ENCODE results near the gene ADM2.

The ADM2 gene

DNA sequence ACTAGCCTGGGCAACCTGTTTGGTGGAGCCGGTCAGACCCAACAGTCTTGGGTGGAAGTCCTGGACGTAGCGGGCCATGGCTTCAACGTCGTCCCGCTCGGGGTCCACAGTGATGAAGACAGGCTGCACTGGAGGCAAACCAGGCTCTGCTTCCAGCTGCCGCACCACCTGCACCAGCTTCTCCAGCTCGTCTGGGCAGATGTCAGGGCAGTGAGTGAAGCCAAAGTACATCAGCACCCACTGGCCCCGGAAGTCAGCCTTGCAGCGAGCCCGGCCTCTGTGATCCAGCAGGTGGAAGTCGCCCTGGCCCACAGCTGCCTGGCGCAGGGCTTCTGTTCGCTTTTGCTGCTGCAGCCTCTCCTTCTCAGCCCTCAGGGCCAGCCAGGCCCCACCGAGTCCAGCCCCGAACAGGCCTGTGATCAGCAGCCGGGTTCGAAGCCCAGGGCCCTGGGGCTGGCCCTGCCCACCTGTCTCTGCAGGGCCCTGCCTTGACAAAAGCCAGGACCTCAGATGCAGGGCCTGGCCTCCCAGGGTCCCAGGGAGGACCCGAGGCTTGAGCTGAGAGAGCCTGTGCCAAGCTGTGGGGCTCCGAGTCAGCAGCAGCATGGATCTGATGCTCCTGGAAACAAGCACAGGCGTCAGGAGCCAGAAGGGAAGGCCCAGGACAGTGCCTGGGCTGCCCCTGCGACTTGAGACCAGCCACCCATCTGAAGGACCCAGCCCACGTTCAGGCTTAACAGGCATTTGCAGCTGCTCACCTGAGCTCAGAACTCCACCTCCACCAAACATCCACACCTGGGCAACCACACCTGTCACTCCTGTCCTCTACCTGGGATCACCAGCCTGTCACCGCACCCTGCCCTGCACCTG, 42.7 kb downstream of the ADM2 start:
- no peak for DNase-seq (ENCODE audit: low read depth in 3 of 3, low spot score in 1 of 3)

GRCh38 chr22:50524676-50525103, 43.3 kb downstream of the ADM2 start:
- no peak for DNase-seq (ENCODE audit: low read depth in 3 of 3, low spot score in 1 of 3)

- peak; percentile 96 to 98 (median 97) for DNase-seq (ENCODE audit: low read depth in 3 of 3, low spot score in 1 of 3)
Observed at GRCh38 chr22:50525104-50525857, 43.9 kb downstream of the ADM2 start, which contains the start of gene SCO2. Gene SCO2, minus strand, starts transcription at chr22:50525598. Its CDS starts 1,187 bp downstream, at chr22:50524411.

DNA sequence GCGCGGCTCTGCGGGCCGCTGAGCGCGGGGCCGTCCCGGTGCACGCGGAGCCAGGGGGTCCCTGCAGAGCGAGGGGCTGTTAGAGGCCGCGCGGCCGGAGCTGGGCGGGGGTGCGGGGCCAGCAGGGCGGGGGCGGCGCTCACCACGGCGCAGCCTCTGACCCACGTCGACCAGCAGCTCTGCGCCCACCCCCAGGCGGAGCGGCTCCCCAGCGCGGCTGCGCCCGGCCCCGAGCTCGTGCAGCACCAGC, 44.4 kb downstream of the ADM2 start:
- DNase-seq (ENCODE audit: low read depth in 3 of 3, low spot score in 1 of 3) = no peak

- DNase-seq (ENCODE audit: low read depth in 3 of 3, low spot score in 1 of 3) = peak; percentile 63 to 76 (median 75)
Observed at GRCh38 chr22:50526108-50526833, 44.9 kb downstream of the ADM2 start.

DNA sequence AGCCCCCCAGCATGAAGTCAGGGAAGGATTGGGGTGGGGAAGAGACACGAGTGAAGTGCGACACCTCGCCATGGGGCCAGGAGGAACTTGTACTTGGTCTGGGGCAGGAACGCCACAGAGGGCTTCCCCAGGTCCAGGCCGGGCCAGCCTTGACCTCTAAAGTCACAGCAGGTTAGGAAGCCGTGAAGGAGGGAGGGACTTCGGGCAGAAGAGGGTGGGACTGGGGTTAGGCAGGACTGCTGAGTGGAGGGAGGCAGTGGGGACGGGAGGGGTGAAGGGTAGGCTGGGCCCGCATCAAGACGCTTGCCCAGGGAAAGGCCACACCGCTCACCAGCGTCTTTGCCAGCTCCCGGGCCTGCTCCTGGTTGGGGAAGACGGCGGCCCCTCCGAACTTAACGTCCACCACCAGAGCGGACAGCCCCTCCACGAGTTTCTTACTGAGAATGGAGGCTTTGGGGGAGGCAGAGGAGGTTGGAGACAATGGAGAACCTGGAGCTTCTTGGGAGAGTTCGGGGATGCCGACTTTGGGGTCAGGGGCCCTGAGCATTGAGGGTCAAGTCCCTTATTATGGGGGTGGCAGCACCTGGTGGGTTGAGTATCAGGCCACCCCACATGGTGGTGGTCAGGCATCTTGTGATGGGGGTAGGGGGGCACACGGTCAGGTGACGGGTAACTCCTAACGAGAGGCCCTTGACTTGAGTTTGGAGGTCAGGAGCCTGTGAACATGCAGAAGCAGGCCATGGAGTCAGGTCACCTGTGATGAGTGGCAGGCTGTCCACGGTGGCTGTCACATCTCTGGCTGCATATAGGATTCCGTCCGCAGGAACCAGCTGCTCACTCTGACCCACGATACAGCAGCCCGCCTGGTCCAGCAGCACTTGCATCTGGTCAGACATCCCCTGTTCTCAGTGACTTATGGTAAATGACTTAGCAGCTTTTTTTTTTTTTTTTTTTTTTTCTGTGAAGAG, 45.8 kb downstream of the ADM2 start:
- no peak for DNase-seq (ENCODE audit: low read depth in 3 of 3, low spot score in 1 of 3)

- no peak for DNase-seq (ENCODE audit: low read depth in 3 of 3, low spot score in 1 of 3)
Observed at GRCh38 chr22:50527921-50528681, 46.8 kb downstream of the ADM2 start.

DNA sequence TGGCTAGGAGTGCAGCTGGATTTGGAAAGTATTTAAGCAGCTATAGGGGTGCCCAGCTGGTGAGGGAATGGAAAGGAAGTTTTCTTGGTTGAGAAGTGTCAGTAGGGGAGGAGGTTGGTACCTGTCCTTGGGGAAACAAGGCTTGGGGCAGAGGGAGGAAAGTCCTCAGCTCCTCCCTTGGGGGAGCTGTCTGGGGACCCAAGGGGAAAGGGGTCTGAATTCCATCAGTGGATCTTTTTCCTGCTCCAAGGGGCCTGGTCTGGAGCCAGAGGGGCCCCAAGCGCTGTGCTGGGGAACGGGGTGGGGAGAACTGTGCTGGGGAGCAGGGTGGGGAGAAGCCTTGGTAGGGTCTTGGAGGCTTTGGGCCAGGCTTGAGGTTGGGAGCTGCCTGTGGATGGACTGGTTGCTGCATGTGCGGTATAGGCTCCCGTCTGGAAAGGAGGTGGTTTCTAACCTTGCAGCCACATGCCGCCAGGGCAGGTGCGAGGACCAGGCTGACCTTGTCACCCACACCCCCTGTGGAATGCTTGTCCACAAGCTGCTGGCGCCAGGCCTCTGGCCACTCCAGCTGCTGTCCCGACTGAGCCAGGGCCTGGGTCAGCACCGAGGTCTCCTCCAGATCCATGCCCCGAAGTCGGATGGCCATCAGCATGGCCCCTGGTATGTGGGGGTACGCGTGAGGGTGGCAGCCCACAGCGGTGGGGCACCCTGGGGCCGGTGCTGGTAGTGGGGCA, 47.5 kb downstream of the ADM2 start:
- no peak for DNase-seq (ENCODE audit: low read depth in 3 of 3, low spot score in 1 of 3)

- DNase-seq (ENCODE audit: low read depth in 3 of 3, low spot score in 1 of 3) = no peak
Observed at GRCh38 chr22:50529416-50529896, 48.1 kb downstream of the ADM2 start.

DNA sequence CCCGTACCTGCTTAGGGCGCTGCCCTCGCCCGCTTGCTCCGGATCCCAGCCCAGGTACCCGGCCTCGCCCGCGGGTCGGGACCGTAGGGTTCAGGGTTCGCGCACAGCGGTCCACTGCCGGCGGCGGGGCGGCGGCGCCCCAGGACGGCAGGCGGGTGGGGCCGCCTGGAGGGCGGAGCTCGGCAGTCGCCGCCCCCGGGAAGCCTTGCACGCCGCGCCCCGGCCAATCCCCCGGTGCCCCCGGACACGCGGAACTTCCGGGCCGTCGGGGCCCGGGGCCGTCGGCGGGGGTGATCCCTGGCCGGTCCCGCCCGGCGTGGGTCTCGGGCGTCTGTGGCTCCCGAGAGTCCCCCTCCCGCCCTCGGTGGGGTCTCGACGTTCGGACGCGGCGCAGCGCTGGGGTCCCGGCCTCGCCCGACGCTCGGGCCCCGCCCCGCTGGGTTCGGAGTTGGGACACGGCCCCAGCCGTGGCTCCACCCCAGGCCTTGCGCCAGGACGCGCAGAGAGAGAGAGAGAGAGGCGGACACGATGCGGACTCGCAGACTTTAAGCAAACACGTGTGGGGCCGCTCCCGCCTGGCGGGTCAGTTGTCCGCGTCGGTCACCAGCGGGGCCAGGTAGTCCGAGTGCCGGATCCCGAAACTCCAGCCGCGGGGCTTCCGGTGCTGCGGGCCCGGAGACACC, 48.7 kb downstream of the ADM2 start, which contains the start of gene TYMP:
Gene TYMP, minus strand, starts transcription at position 116 of the 683 bp plus-strand sequence. CDS start 303 bp downstream, outside the sequence.
- DNase-seq (ENCODE audit: low read depth in 3 of 3, low spot score in 1 of 3) = peak in 1 of 3 donors; percentile 61

- no peak for DNase-seq (ENCODE audit: low read depth in 3 of 3, low spot score in 1 of 3)
Observed at GRCh38 chr22:50530580-50530876, 49.2 kb downstream of the ADM2 start.

GRCh38 chr22:50530877-50531545, 49.7 kb downstream of the ADM2 start:
- peak; percentile 53 to 69 (median 54) for DNase-seq (ENCODE audit: low read depth in 3 of 3, low spot score in 1 of 3)

DNA sequence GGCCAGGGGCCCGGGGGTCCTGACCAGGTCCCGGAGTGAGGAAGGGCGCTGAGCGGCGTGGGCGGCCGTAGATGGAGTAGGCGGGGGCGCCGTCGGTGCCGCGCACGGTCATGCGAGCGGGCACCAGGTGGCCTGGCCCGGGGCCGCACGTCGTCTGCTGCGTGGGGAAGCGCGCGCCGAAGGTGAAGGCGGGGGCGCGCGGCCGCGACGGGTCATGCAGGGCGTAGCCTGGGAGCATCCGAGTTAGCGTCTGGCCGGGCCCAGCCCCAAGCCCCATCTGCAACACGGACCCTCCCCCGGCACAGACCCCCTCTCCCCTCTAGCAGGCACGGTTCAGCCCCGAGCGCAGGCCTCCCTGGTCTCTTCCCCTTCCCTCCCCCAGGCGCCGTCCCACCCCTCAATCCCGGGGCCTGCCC, 50.2 kb downstream of the ADM2 start:
- DNase-seq (ENCODE audit: low read depth in 3 of 3, low spot score in 1 of 3) = peak in 1 of 3 donors; percentile 51

DNA sequence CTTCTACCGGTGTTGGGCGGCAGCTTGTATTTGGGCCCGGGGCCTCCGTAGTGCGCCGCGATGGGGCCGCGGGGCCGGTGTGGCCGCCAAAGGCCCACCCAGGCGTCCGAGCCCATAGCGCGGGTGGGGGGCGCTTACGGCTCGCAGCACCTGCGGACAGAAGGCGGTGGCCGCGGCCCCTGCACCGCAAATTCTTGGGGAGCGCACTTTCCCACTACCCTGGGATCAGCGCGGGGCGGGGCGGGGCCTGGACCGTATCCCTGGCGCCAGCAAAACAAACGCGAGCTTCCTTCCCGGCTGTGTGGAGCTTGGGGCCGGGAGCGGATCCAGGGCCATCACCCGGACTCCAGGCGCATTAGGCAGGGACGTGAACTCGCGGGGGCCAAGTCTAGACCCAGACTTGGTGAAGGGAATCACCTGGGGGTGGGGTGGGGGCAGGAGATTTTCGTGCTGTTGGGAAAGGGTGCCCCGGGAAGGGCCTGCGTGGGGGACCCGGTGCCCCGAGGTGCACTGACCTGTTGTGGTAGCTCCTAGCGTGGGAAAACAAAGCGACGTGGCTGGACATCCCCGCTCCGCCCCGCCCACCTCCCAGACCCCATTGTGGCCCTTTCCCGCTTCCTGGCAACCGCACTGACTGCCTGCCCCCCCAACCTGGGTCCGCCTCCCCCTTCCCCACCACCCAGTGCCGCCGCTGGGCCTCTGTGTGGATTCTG, 50.8 kb downstream of the ADM2 start:
- DNase-seq (ENCODE audit: low read depth in 3 of 3, low spot score in 1 of 3) = no peak

GRCh38 chr22:50532824-50533796, 51.8 kb downstream of the ADM2 start:
- DNase-seq (ENCODE audit: low read depth in 3 of 3, low spot score in 1 of 3) = no peak

Measured in stimulated activated CD4-positive, alpha-beta T cell treated with anti-CD3 and anti-CD28 coated beads, TNF-alpha, amount 100 ng/mL, for 1 hour (primary cell).